ENCODE data around the gene PPP4R2. TPM values are rescaled to one million over a fixed set of nuclear protein-coding genes. Genes with fewer than 3 reads are reported as not detected.
"Not testable (repeated sequence)": the region's sequence is repeated elsewhere in the genome, so short reads cannot be mapped to it uniquely, and the experiment has no call there.

PPP4R2 gene
- total and polyA plus RNA-seq, 2 donors, result 36.6 to 79.7 TPM

- H3K9me3 ChIP-seq (ENCODE audit: control insufficient read depth in 2 of 2, insufficient read depth in 1 of 2, low read length in 1 of 2); H3K4me1 ChIP-seq (ENCODE audit: control insufficient read depth in 2 of 2, insufficient read depth in 2 of 2, low read length in 2 of 2); DNase-seq (ENCODE audit: low read depth in 6 of 9, low spot score in 9 of 9); H3K27me3 ChIP-seq (ENCODE audit: control insufficient read depth in 2 of 2, insufficient read depth in 1 of 2, low read length in 1 of 2); H3K4me3 ChIP-seq (ENCODE audit: low read length in 2 of 2); H3K27ac ChIP-seq (ENCODE audit: low read depth in 1 of 2, low read length in 1 of 2): not testable (repeated sequence)
- H3K36me3 ChIP-seq (ENCODE audit: control insufficient read depth in 2 of 2, insufficient read depth in 2 of 2, low read length in 1 of 2), result peaks cover 22 to 36% of the 10 kb centered on the region in 2 donors
These were observed 69.6 kb downstream of the PPP4R2 start for GRCh38 chr3:73066243-73066642.

DNA sequence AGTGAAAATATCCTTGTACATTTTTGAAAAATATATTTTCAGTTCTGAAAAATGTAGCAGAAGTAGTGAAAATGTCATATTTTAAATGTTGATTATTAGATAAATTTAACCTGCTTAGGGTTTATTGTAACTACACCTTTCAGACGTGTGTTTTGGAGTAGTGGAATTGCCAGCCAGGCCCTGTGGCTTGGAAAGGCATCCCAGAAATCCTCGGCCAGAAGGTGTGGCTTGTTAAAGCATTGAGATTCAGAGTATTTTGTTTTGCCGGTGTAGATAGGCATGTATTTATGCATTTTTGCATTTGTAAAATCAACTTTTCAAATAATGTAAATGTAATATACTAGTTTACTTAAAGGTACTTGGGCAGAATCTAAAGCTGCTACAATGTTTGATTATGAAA, 71.8 kb downstream of the PPP4R2 start:
- H3K36me3 ChIP-seq (ENCODE audit: control insufficient read depth in 2 of 2, insufficient read depth in 2 of 2, low read length in 1 of 2), result peaks cover 3 to 14% of the 10 kb centered on the region in 2 donors
- no peak overlapping the region for H3K27ac ChIP-seq (ENCODE audit: low read depth in 1 of 2, low read length in 1 of 2)
- no peaks in the 10 kb centered on the region for H3K27me3 ChIP-seq (ENCODE audit: control insufficient read depth in 2 of 2, insufficient read depth in 1 of 2, low read length in 1 of 2)
- 62% methylated on average over 3 of the region's 3 CpGs for WGBS
- DNase-seq (ENCODE audit: low read depth in 6 of 9, low spot score in 9 of 9), result no peak
- no peaks in the 10 kb centered on the region for H3K4me1 ChIP-seq (ENCODE audit: control insufficient read depth in 2 of 2, insufficient read depth in 2 of 2, low read length in 2 of 2)
- no peaks in the 10 kb centered on the region for H3K9me3 ChIP-seq (ENCODE audit: control insufficient read depth in 2 of 2, insufficient read depth in 1 of 2, low read length in 1 of 2)
- H3K4me3 ChIP-seq (ENCODE audit: low read length in 2 of 2), result no peak overlapping the region

DNA sequence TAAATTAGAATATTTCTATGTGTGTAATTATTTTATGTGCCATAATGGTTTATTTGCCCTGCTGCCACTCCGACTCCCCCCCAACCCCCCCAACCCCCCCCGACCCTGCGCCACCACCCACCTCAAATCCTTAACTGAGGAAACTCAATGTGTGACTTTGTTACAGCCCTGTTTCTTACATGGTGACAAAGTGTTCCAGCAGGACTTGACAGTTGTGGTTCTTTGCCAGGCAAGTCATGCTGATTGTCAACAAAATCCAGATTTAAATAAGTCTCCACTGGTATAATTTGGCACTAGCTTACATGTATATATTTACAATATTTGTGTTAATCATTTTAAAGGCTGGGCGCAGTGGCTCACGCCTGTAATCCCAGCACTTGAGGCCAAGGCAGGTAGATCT, 72.6 kb downstream of the PPP4R2 start:
- Histone ChIP-seq H3K27ac (ENCODE audit: low read depth in 1 of 2, low read length in 1 of 2) (no peak overlapping the region), H3K4me3 (ENCODE audit: low read length in 2 of 2) (no peak overlapping the region), H3K36me3 (ENCODE audit: control insufficient read depth in 2 of 2, insufficient read depth in 2 of 2, low read length in 1 of 2) (peaks cover 3 to 8% of the 10 kb centered on the region in 2 donors), H3K4me1 (ENCODE audit: control insufficient read depth in 2 of 2, insufficient read depth in 2 of 2, low read length in 2 of 2) (no peaks in the 10 kb centered on the region), H3K9me3 (ENCODE audit: control insufficient read depth in 2 of 2, insufficient read depth in 1 of 2, low read length in 1 of 2) (no peaks in the 10 kb centered on the region), H3K27me3 (ENCODE audit: control insufficient read depth in 2 of 2, insufficient read depth in 1 of 2, low read length in 1 of 2) (no peaks in the 10 kb centered on the region)
- 98% methylated on average over 5 of the region's 5 CpGs for WGBS
- DNase-seq (ENCODE audit: low read depth in 6 of 9, low spot score in 9 of 9), result no peak

DNA sequence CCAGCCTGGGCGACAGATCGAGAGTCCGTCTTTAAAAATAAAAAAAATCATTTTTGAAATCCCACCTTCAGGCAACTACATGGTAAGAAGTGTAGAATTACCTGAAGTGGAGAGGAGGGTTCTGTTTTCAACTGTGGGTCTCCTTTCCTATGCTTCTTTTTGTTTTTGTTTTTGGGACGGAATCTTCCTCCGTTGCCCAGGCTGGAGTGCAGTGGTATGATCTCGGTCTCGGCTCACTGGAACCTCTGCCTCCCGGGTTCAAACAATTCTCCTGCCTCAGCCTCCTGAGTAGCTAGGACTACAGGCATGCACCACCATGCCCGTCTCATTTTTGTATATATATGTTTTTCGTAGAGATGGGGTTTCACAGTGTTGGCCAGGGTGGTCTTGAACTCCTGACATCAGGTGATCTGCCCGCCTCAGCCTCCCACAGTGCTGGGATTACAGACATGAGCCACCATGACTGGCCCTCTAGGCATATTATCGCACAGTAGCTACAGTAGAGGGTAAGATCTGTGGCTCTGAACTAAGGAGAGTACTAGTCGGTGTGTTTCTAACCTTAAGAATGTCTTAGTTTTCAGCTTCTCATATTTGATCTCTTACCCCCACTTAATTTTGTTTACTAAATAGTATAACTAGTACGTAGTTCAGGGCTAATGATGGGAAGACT, 73.3 kb downstream of the PPP4R2 start:
- H3K9me3 ChIP-seq (ENCODE audit: control insufficient read depth in 2 of 2, insufficient read depth in 1 of 2, low read length in 1 of 2), result no peaks in the 10 kb centered on the region
- DNase-seq (ENCODE audit: low read depth in 6 of 9, low spot score in 9 of 9), result no peak
- WGBS, result 92% methylated on average over 14 of the region's 14 CpGs
- no peak overlapping the region for H3K4me3 ChIP-seq (ENCODE audit: low read length in 2 of 2)
- H3K27me3 ChIP-seq (ENCODE audit: control insufficient read depth in 2 of 2, insufficient read depth in 1 of 2, low read length in 1 of 2), result no peaks in the 10 kb centered on the region
- peaks cover 2 to 3% of the 10 kb centered on the region in 2 donors for H3K36me3 ChIP-seq (ENCODE audit: control insufficient read depth in 2 of 2, insufficient read depth in 2 of 2, low read length in 1 of 2)
- no peak overlapping the region for H3K27ac ChIP-seq (ENCODE audit: low read depth in 1 of 2, low read length in 1 of 2)
- no peaks in the 10 kb centered on the region for H3K4me1 ChIP-seq (ENCODE audit: control insufficient read depth in 2 of 2, insufficient read depth in 2 of 2, low read length in 2 of 2)

- DNase-seq (ENCODE audit: low read depth in 6 of 9, low spot score in 9 of 9), result no peak
- WGBS, result 89% methylated on average over 6 of the region's 6 CpGs
- Histone ChIP-seq H3K4me1 (ENCODE audit: control insufficient read depth in 2 of 2, insufficient read depth in 2 of 2, low read length in 2 of 2) (no peaks in the 10 kb centered on the region), H3K27ac (ENCODE audit: low read depth in 1 of 2, low read length in 1 of 2) (no peak overlapping the region), H3K9me3 (ENCODE audit: control insufficient read depth in 2 of 2, insufficient read depth in 1 of 2, low read length in 1 of 2) (no peaks in the 10 kb centered on the region), H3K27me3 (ENCODE audit: control insufficient read depth in 2 of 2, insufficient read depth in 1 of 2, low read length in 1 of 2) (no peaks in the 10 kb centered on the region), H3K36me3 (ENCODE audit: control insufficient read depth in 2 of 2, insufficient read depth in 2 of 2, low read length in 1 of 2) (no peaks in the 10 kb centered on the region), H3K4me3 (ENCODE audit: low read length in 2 of 2) (no peak overlapping the region)
These were observed 74.3 kb downstream of the PPP4R2 start for GRCh38 chr3:73070675-73071575.

DNA sequence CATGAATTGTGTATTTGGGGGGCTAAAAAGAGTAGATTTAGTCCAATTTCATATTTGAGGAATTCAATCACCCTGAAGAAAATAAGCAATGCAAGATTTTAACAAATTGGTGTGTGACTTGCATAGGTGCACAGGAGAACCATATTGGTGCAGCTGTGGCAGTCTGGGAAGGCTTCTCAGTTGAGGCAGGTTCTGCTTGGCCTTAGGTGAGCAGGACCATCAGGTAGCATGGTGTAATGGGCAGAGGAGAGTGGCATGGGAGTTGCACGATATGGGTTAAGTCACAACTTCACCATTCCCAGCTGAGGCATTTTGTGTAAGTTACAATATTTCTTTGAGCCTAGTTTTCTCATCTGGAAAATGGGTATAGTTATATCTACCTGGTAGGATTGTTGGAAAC, 75.3 kb downstream of the PPP4R2 start:
- H3K4me3 ChIP-seq (ENCODE audit: low read length in 2 of 2), result no peak overlapping the region
- H3K36me3 ChIP-seq (ENCODE audit: control insufficient read depth in 2 of 2, insufficient read depth in 2 of 2, low read length in 1 of 2), result no peaks in the 10 kb centered on the region
- DNase-seq (ENCODE audit: low read depth in 6 of 9, low spot score in 9 of 9), result no peak
- no peaks in the 10 kb centered on the region for H3K4me1 ChIP-seq (ENCODE audit: control insufficient read depth in 2 of 2, insufficient read depth in 2 of 2, low read length in 2 of 2)
- 100% methylated on average over 1 of the region's 1 CpG for WGBS
- no peaks in the 10 kb centered on the region for H3K9me3 ChIP-seq (ENCODE audit: control insufficient read depth in 2 of 2, insufficient read depth in 1 of 2, low read length in 1 of 2)
- H3K27ac ChIP-seq (ENCODE audit: low read depth in 1 of 2, low read length in 1 of 2), result no peak overlapping the region
- no peaks in the 10 kb centered on the region for H3K27me3 ChIP-seq (ENCODE audit: control insufficient read depth in 2 of 2, insufficient read depth in 1 of 2, low read length in 1 of 2)

- H3K4me3 ChIP-seq (ENCODE audit: low read length in 2 of 2), result no peak overlapping the region
- no peak overlapping the region for H3K27ac ChIP-seq (ENCODE audit: low read depth in 1 of 2, low read length in 1 of 2)
- DNase-seq (ENCODE audit: low read depth in 6 of 9, low spot score in 9 of 9), result no peak
- H3K4me1 ChIP-seq (ENCODE audit: control insufficient read depth in 2 of 2, insufficient read depth in 2 of 2, low read length in 2 of 2), result no peaks in the 10 kb centered on the region
- no peaks in the 10 kb centered on the region for H3K36me3 ChIP-seq (ENCODE audit: control insufficient read depth in 2 of 2, insufficient read depth in 2 of 2, low read length in 1 of 2)
- no peaks in the 10 kb centered on the region for H3K27me3 ChIP-seq (ENCODE audit: control insufficient read depth in 2 of 2, insufficient read depth in 1 of 2, low read length in 1 of 2)
- WGBS, result 13% methylated on average over 1 of the region's 1 CpG
- H3K9me3 ChIP-seq (ENCODE audit: control insufficient read depth in 2 of 2, insufficient read depth in 1 of 2, low read length in 1 of 2), result no peaks in the 10 kb centered on the region
These were observed 76.0 kb downstream of the PPP4R2 start for GRCh38 chr3:73072634-73073033.

GRCh38 chr3:73073091-73073707, 76.6 kb downstream of the PPP4R2 start:
- H3K36me3 ChIP-seq (ENCODE audit: control insufficient read depth in 2 of 2, insufficient read depth in 2 of 2, low read length in 1 of 2), result no peaks in the 10 kb centered on the region
- DNase-seq (ENCODE audit: low read depth in 6 of 9, low spot score in 9 of 9), result no peak
- H3K9me3 ChIP-seq (ENCODE audit: control insufficient read depth in 2 of 2, insufficient read depth in 1 of 2, low read length in 1 of 2), result no peaks in the 10 kb centered on the region
- 93% methylated on average over 4 of the region's 4 CpGs for whole genome bisulfite sequencing
- no peaks in the 10 kb centered on the region for H3K4me1 ChIP-seq (ENCODE audit: control insufficient read depth in 2 of 2, insufficient read depth in 2 of 2, low read length in 2 of 2)
- no peak overlapping the region for H3K4me3 ChIP-seq (ENCODE audit: low read length in 2 of 2)
- H3K27me3 ChIP-seq (ENCODE audit: control insufficient read depth in 2 of 2, insufficient read depth in 1 of 2, low read length in 1 of 2), result no peaks in the 10 kb centered on the region
- no peak overlapping the region for H3K27ac ChIP-seq (ENCODE audit: low read depth in 1 of 2, low read length in 1 of 2)

GRCh38 chr3:73074781-73075180, 78.2 kb downstream of the PPP4R2 start:
- Histone ChIP-seq H3K4me3 (ENCODE audit: low read length in 2 of 2) (no peak overlapping the region), H3K4me1 (ENCODE audit: control insufficient read depth in 2 of 2, insufficient read depth in 2 of 2, low read length in 2 of 2) (no peaks in the 10 kb centered on the region), H3K9me3 (ENCODE audit: control insufficient read depth in 2 of 2, insufficient read depth in 1 of 2, low read length in 1 of 2) (no peaks in the 10 kb centered on the region), H3K27ac (ENCODE audit: low read depth in 1 of 2, low read length in 1 of 2) (no peak overlapping the region), H3K36me3 (ENCODE audit: control insufficient read depth in 2 of 2, insufficient read depth in 2 of 2, low read length in 1 of 2) (no peaks in the 10 kb centered on the region), H3K27me3 (ENCODE audit: control insufficient read depth in 2 of 2, insufficient read depth in 1 of 2, low read length in 1 of 2) (no peaks in the 10 kb centered on the region)
- 94% methylated on average over 8 of the region's 8 CpGs for WGBS
- DNase-seq (ENCODE audit: low read depth in 6 of 9, low spot score in 9 of 9), result no peak
